Karpas-422 (cell line): ENCODE data around the gene FAM186B. TPM values are rescaled to one million over a fixed set of nuclear protein-coding genes. Genes with fewer than 3 reads are reported as not detected.

Experiments used
- DNase-seq: peaks from one replicate; pipeline ENCODE4 v3.0.0-alpha.2; 2015
- H2AFZ ChIP-seq: fragments of 200-600 bp; sonication (generic); 2 replicates; pipeline ENCODE4 v1.6.1; 2014; ENCODE audit warnings: antibody characterized with exemption, low read length, mixed read lengths
- H3K27ac ChIP-seq: fragments of 200-600 bp; sonication (generic); 2 replicates; pipeline ENCODE4 v1.5.1; 2014; ENCODE audit warnings: mild to moderate bottlenecking, low read length, moderate library complexity
- H3K27me3 ChIP-seq: fragments of 200-600 bp; sonication (generic); 2 replicates; pipeline ENCODE4 v1.6.1; 2014; ENCODE audit warnings: low read length, mixed read lengths
- H3K36me3 ChIP-seq: fragments of 200-600 bp; sonication (generic); 2 replicates; pipeline ENCODE4 v1.6.1; 2014; ENCODE audit warnings: low read length, mixed read lengths; ENCODE audit not compliant: insufficient read depth
- H3K4me1 ChIP-seq: fragments of 200-600 bp; sonication (generic); 2 replicates; pipeline ENCODE4 v1.6.1; 2014; ENCODE audit warnings: mild to moderate bottlenecking, low read length, mixed read lengths
- H3K4me2 ChIP-seq: fragments of 200-600 bp; sonication (generic); 2 replicates; pipeline ENCODE4 v1.6.1; 2014; ENCODE audit warnings: low read length, low read depth, mild to moderate bottlenecking; ENCODE audit not compliant: poor library complexity, severe bottlenecking
- H3K4me3 ChIP-seq: fragments of 200-600 bp; sonication (generic); 2 replicates; pipeline ENCODE4 v1.5.1; 2014; ENCODE audit warnings: mild to moderate bottlenecking, antibody characterized with exemption, low read length, mixed read lengths
- H3K79me2 ChIP-seq: fragments of 200-600 bp; sonication (generic); 2 replicates; pipeline ENCODE4 v1.6.1; 2014; ENCODE audit warnings: mild to moderate bottlenecking, low read length, mixed read lengths
- H3K9ac ChIP-seq: fragments of 200-600 bp; sonication (generic); 2 replicates; pipeline ENCODE4 v1.6.0; 2014; ENCODE audit warnings: low read length
- H3K9me2 ChIP-seq: fragments of 200-600 bp; sonication (generic), shearing (Covaris generic); replicated peaks from 2 replicates; pipeline ENCODE4 v1.6.0; 2014; ENCODE audit warnings: mild to moderate bottlenecking, low read length, moderate library complexity; ENCODE audit not compliant: insufficient read depth
- H3K9me3 ChIP-seq: fragments of 300-700, 200-600 bp; sonication (generic); 2 replicates; pipeline ENCODE4 v1.6.1; 2014; ENCODE audit warnings: low read length, mixed read lengths
- H4K20me1 ChIP-seq: fragments of 200-600 bp; sonication (generic); 2 replicates; pipeline ENCODE4 v1.6.1; 2014; ENCODE audit warnings: mild to moderate bottlenecking, antibody characterized with exemption, low read length, low read depth; ENCODE audit not compliant: insufficient read depth
- total RNA-seq: library from RNA; depleted of rRNA; stranded (reverse); fragments of >200 nt; shearing (Covaris generic); gene quantifications from 2 replicates; pipeline ENCODE4 v1.2.3, GENCODE V29; 2014; ENCODE audit warnings: low replicate concordance

Gene FAM186B
- total RNA-seq, 1 experiment from 2014 or later: not detected

DNA sequence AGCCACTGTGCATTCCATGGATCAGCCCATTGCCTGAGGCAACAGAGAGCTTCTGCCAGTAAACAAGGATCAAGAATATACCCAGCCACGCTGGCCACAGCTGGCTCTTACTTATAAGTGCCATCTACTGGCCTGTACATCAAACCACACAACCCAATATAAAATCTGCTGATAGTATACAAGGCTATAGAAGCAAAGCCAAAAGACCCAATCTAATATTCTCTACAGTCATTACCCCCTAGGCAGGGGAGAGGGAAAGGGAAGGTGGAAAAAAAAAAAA lies 4.4 kb upstream of the FAM186B start:
- Histone ChIP-seq H3K4me2 (no peak overlapping the region), H2AFZ (no peak overlapping the region), H3K79me2 (no peaks in the 10 kb centered on the region), H3K36me3 (no peaks in the 10 kb centered on the region), H3K27ac (no peak overlapping the region), H4K20me1 (no peaks in the 10 kb centered on the region), H3K4me1 (no peaks in the 10 kb centered on the region), H3K4me3 (no peak overlapping the region), H3K27me3 (no peaks in the 10 kb centered on the region), H3K9me2 (no peaks in the 10 kb centered on the region), H3K9me3 (no peaks in the 10 kb centered on the region), H3K9ac (no peak overlapping the region)
- no peak for DNase-seq

DNA sequence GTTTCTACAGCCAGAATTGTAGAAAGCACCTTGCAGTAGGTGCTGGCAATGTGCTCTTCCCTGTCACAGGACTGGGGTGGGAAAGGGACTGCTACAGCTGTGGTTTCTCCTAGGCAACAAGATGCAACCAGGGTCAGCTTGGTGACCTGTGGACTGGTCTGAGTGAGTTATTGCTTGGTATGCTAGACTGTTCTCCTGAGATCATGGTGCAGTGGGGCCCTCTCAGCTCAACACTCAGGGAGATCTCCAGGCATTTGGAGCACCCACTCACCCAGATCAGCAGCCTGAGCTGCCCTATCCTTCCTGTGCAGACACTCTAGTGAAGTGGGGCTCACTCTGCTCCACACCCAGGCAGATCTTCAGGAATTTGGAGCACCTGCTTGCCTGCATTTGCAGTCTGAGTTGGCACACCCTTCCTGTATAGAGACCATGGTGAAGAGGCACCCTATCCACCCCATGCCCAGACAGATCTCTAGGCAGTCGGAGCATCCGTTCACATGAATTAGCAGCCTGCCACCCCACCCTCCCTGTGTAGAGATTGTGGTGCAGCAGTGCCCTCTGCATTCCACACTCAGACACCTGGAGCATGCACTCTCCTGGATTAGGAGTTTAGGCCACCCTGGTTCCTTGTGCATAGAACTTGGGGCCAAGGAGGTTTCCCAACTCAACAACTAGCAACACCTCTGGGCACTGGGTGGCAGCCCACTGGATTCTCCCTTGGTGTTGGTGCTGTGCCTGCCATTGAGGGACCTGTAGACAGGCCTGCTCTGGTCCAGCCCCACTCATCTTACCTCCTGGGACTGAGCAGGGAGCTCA lies 3.8 kb upstream of the FAM186B start:
- no peak overlapping the region for H3K4me2 ChIP-seq
- H4K20me1 ChIP-seq: no peaks in the 10 kb centered on the region
- no peaks in the 10 kb centered on the region for H3K9me3 ChIP-seq
- H3K79me2 ChIP-seq: no peaks in the 10 kb centered on the region
- no peak overlapping the region for H3K4me3 ChIP-seq
- DNase-seq: no peak
- H3K9ac ChIP-seq: no peak overlapping the region
- H3K27me3 ChIP-seq: no peaks in the 10 kb centered on the region
- H3K4me1 ChIP-seq: no peaks in the 10 kb centered on the region
- H2AFZ ChIP-seq: no peak overlapping the region
- no peaks in the 10 kb centered on the region for H3K36me3 ChIP-seq
- no peak overlapping the region for H3K27ac ChIP-seq
- no peaks in the 10 kb centered on the region for H3K9me2 ChIP-seq

DNA sequence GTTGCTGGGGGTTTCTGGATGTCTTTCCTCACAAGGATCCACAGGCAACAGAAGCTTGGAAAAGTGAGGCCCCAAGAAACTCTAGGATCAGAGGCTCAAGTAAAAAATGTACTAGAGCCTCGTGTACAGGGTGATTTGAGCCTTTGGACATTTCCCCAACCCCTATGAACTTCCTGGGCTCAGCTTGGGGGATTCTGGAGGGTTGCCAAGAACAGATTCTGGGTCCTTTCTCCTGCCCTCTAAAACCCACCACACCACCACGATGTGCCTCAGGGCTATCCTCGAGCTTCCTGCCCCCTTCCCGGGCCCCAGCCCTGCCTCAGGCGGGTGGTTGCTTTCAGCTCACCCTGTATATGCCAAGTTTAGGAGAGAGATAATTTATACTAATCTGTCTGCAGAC lies 583 bp downstream of the FAM186B start:
- H3K4me2 ChIP-seq: no peak overlapping the region
- H3K27me3 ChIP-seq: no peaks in the 10 kb centered on the region
- no peaks in the 10 kb centered on the region for H3K36me3 ChIP-seq
- no peaks in the 10 kb centered on the region for H3K9me2 ChIP-seq
- H3K4me3 ChIP-seq: no peak overlapping the region
- H3K27ac ChIP-seq: no peak overlapping the region
- no peaks in the 10 kb centered on the region for H3K79me2 ChIP-seq
- H3K9ac ChIP-seq: no peak overlapping the region
- H2AFZ ChIP-seq: no peak overlapping the region
- H3K9me3 ChIP-seq: no peaks in the 10 kb centered on the region
- no peak for DNase-seq
- H4K20me1 ChIP-seq: no peaks in the 10 kb centered on the region; the same call in 1 of the 2 replicates
- peaks cover 11% of the 10 kb centered on the region for H3K4me1 ChIP-seq

DNA sequence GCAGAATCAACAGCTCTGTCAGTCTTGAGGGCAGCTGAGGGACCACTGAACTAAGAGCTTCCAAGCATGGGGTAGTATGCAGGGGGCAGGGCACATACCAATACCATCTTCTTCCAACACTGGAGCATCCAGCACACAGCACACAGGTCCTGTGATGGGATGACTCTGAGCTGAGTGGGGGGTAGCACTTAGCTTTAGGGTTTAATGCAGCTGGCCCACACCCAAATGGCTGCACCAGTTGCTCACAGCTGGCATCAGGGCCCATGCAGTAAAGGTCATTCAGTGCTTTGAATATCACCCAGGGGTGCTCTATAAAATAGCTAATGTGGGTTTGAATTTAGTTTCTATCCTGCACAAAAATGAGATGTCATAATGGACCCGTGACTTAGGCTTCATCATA lies 1.7 kb downstream of the FAM186B start:
- no peaks in the 10 kb centered on the region for H3K36me3 ChIP-seq
- no peaks in the 10 kb centered on the region for H3K27me3 ChIP-seq
- DNase-seq: no peak
- H3K4me1 ChIP-seq: peaks cover 11% of the 10 kb centered on the region
- H3K9me3 ChIP-seq: no peaks in the 10 kb centered on the region
- no peaks in the 10 kb centered on the region for H3K9me2 ChIP-seq
- no peak overlapping the region for H3K4me3 ChIP-seq
- H3K27ac ChIP-seq: no peak overlapping the region
- no peak overlapping the region for H2AFZ ChIP-seq
- H4K20me1 ChIP-seq: no peaks in the 10 kb centered on the region; the same call in 1 of the 2 replicates
- H3K4me2 ChIP-seq: no peak overlapping the region
- no peak overlapping the region for H3K9ac ChIP-seq
- no peaks in the 10 kb centered on the region for H3K79me2 ChIP-seq

DNA sequence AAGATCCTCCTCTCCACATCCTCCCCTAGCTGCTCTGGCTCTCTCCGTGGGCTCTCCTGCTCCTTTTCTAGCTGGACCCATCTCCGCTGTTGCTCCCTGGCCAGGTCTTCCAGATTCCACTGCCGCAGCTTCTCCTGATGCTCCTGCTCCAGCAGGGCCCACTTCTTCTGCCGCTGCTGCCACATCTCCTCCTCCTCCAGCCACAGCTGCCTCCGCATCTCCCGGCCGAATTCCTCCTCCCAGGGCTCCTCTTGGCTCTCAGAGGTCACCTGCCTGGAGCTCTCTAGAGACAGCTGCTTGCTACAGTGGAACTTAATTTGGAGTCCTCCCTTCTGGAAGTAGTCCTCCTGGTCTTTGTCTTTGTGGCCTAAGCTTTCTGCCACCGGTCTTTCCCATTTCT lies 5.5 kb downstream of the FAM186B start:
- Histone ChIP-seq H4K20me1 (no peaks in the 10 kb centered on the region; the same call in 1 of the 2 replicates), H3K4me3 (no peak overlapping the region), H3K36me3 (no peaks in the 10 kb centered on the region; the same call in 1 of the 2 replicates), H3K79me2 (no peaks in the 10 kb centered on the region), H3K4me2 (no peak overlapping the region), H3K4me1 (peaks cover 30% of the 10 kb centered on the region), H3K27me3 (no peaks in the 10 kb centered on the region), H3K9ac (no peak overlapping the region), H3K9me3 (no peaks in the 10 kb centered on the region), H2AFZ (no peak overlapping the region), H3K9me2 (no peaks in the 10 kb centered on the region), H3K27ac (no peak overlapping the region)
- no peak for DNase-seq

DNA sequence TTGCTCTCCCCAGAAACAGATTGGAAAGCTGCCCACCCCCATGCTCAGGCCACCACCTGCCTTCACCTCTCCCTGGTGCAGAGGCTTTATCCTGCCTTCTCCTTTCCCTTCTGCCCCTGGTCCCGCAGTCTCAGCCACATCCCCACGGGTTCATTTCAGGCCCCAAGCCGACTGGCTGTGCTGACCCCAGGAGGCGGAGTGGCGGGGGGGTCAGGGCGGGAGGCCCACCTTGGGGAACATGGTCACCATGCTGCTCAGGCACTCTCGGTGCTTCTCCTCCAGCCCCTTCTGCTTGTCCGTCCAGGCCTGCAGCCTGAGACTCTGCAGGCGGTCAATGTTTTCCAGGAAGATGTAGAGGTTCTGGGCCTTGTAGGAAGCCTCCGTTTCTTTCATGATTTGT lies 6.9 kb downstream of the FAM186B start:
- Histone ChIP-seq H3K27ac (no peak overlapping the region), H3K4me3 (no peak overlapping the region), H3K9ac (no peak overlapping the region), H3K4me1 (peaks cover 37% of the 10 kb centered on the region), H4K20me1 (no peaks in the 10 kb centered on the region), H3K79me2 (no peaks in the 10 kb centered on the region), H3K9me3 (no peaks in the 10 kb centered on the region), H3K9me2 (no peaks in the 10 kb centered on the region), H2AFZ (no peak overlapping the region), H3K27me3 (no peaks in the 10 kb centered on the region), H3K36me3 (no peaks in the 10 kb centered on the region; the same call in 1 of the 2 replicates), H3K4me2 (no peak overlapping the region)
- no peak for DNase-seq

DNA sequence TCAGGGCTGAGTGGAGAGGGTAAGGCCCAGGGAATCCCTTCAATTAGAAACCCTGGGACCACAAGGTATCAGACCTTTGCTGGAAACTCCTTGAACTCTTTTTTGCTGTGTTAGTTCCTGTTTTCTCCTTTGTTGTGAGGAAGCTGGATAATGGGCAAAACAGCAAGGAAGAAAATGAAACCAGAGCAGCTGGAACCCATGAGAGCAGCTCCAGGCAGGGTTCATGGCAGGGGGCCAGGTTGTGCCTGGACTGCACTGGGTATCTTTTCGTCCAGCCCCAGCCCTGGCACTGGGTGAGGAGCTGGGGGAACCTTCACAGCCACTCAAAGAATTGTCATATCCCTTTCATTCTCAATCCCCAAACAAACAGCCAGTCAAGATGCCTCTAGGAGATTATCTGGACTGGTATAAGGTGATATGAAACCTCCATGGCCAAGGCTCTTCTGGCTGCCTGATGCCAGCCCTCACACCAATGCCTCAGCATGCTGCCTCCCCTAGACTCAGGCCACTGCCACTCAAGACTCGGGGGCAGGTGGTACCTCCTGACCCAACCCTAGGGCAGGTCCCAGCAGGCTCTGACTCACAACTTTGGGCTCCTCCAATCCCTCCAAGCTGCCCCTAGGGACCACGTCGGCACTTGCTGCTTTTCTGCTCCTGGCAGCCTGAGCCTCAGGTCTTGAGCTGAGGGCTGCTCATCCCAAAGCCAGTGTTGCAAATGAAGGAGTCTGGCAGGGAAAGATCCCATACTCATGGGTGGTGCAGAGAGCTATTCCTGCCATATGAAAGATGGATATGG lies 16.5 kb downstream of the FAM186B start:
- no peak overlapping the region for H3K4me2 ChIP-seq

DNA sequence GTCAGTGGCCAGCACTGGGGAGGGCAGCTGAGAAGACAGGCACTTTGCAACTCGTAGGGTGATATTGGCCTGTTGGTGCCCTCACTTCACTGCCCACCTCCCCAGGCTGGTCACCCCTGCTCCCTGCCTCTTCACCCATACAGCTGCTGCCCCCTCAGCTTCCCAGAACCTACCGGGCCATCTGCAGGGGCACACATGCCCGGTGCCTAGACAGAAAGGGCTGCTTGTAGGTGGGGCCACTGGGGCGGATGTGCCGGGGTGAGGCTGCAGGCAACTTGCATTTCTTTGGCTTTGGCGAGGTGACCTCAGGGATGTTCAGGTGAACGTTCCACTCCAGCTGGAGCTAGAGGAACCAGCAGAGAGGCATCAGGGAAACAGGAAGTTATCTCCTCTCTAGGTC lies 17.2 kb downstream of the FAM186B start:
- Histone ChIP-seq H3K4me1 (peaks cover 1% of the 10 kb centered on the region), H3K36me3 (peaks cover 11% of the 10 kb centered on the region), H3K4me3 (no peak overlapping the region), H3K27ac (no peak overlapping the region), H3K27me3 (no peaks in the 10 kb centered on the region), H4K20me1 (no peaks in the 10 kb centered on the region), H3K79me2 (no peaks in the 10 kb centered on the region), H3K9me3 (no peaks in the 10 kb centered on the region; the same call in 1 of the 2 replicates), H3K9me2 (no peaks in the 10 kb centered on the region), H2AFZ (no peak overlapping the region), H3K9ac (no peak overlapping the region), H3K4me2 (no peak overlapping the region)
- no peak for DNase-seq

More for the DNA sequence above, 16.5 kb downstream of the FAM186B start:
- DNase-seq: no peak
- H3K27me3 ChIP-seq: no peaks in the 10 kb centered on the region
- H3K9ac ChIP-seq: no peak overlapping the region
- H4K20me1 ChIP-seq: no peaks in the 10 kb centered on the region
- no peak overlapping the region for H3K4me3 ChIP-seq
- H3K27ac ChIP-seq: no peak overlapping the region
- H3K79me2 ChIP-seq: no peaks in the 10 kb centered on the region
- no peaks in the 10 kb centered on the region for H3K9me2 ChIP-seq
- no peaks in the 10 kb centered on the region; the same call in 1 of the 2 replicates for H3K9me3 ChIP-seq
- H2AFZ ChIP-seq: no peak overlapping the region
- peaks cover 8% of the 10 kb centered on the region for H3K4me1 ChIP-seq
- H3K36me3 ChIP-seq: peaks cover 11% of the 10 kb centered on the region
